Stimulated activated CD8-positive, alpha-beta memory T cell treated with anti-CD3 and anti-CD28 coated beads, Interleukin-12 subunit alpha, Interleukin-12 subunit beta, amount 100 ng/mL, for 24 hours (primary cell): Measurements from ENCODE around the gene DPYSL3.

Experiments
- DNase-seq: peaks from one replicate; pipeline ENCODE4 v3.0.0-alpha.2; 2020; ENCODE audit errors: extremely low read depth

DPYSL3 gene

GRCh38 chr5:147439254-147439653 lies 70.6 kb downstream of the DPYSL3 start:
- DNase-seq = no peak

GRCh38 chr5:147437161-147437596 lies 72.7 kb downstream of the DPYSL3 start:
- DNase-seq = no peak

GRCh38 chr5:147436596-147436995 lies 73.3 kb downstream of the DPYSL3 start:
- no peak for DNase-seq

DNA sequence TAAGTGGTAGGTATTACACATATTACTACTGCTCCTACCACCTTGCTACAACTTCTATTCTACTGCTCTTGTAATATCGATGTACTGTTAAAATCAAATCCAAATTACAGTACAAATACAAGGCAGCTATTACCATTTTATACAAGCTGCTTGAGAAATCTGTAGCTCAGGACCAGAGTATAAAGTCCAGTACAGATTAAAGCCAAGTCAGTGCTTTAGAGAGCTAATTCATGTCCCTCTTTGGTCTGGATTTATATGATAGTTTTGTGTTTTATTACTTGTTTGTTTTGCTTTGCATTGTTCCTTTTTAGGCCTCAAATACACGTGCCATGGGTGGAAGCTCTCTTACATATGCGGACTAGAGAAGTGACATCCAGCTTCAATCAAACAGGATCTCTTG lies 75.8 kb downstream of the DPYSL3 start:
- DNase-seq = no peak

DNA sequence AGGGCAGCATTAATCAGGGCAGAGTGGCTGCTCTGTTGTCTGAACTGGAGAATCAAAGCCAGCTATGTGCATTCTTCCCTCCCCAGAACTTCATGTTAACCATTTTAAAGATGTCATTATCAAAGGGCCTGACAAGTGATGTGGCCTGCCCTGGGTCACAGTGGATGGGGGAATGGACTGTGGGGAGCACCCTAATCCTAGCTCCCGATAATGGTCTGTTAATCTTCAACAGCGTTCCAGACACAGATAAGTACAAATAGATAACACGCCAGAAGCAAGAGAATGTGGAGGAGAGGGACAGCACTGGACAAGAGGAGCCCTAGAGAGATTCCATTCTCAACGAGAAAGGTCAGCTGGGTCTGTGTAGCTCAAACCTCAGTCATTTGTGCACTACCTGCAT lies 77.5 kb downstream of the DPYSL3 start:
- no peak for DNase-seq

DNA sequence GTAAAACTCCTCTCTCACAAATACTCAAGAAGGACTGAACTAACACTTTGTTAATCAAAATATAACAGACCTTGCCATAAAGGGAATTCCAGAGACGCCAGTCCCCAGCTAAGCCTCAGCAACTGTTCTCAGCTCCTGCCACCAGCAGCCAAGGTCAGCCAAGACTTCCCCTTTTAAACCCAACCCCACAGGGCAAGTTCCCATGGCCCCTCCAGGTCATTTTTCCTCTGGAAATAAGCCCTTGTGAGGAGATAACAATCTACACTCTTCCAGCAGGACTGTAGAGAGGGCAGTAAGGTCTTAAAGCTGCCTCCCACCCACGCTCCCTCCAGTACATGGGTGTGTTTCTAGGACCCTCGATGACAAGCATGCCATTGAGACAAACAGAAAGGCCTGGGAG lies 78.3 kb downstream of the DPYSL3 start:
- DNase-seq = no peak

DNA sequence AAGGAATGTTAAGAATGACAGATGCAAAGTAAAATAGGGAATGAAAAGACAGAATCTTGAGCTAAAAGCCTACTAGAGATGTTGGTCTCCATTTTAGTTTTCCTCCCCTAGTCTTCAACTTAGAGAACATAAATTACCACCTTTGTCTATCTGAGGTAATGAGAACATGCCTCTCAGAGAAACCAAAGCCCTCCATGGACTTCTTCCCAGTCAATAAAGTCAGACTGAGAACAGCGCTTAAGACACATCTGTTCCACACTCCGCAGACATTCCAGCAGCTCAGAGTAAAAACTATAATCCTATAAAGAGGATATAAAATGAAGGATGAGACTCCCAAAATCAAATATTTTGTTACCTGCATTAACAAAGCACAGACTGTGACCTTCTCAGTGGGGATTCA lies 79.2 kb downstream of the DPYSL3 start:
- no peak for DNase-seq

DNA sequence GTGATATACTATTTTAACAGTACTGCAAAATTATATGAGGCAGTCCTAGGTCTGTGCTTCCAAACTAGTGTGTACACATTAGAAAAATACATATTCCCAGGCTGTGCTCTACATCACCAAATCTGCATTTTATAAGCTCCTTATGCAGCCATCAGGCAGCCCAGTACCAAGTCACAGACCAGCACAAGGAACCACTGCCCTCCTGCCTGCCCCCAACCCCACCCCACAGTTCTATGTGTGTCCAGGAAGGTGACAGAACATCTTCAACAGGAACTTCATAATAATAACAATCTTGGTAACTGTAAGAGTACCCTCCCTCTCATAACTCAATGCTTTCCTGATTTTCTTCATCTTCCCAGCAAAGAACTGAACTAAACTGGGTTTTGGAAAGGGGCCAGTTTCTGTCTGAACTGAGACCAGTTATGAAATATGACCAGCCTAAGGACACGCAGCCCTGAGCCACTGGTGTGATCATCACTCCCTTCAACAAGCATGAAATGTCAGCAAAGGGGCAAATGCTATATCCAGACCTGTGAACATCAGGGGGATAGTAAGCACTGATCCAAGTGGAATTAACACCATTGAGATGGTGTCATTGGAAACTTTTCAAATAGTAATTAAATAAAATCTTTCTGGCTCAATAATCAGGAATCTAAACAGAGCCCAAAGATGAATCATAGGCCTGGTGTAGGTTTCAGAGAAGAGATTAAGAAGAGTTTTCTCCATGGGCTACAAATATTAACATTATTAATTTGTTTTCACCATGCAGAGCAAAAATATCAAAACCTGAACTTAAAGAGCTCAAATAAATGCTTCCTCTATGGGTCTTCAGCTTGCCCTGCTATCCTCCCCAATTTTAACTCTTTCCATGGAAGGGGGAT lies 82.1 kb downstream of the DPYSL3 start:
- DNase-seq = no peak

- no peak for DNase-seq
Measured at GRCh38 chr5:147426640-147427327, 83.1 kb downstream of the DPYSL3 start.

DNA sequence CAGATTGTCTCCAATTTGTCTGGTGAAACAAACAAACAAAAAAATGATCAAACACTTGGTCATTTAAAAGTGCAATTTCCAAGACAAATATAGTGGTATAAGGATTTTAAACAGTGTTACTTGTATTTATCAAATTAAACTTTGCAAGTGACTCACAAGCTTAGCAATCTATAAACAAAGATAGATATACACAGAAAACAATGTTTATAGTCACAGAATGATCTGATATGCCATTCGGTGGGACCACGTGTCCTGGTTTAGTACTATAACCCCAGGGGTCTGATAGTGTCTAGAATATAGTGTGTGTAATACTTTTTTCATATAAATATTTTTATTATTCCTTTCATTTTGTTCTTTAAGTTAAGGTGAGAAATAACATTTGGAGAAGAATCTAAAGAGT lies 91.3 kb downstream of the DPYSL3 start:
- no peak for DNase-seq

GRCh38 chr5:147417135-147417813 lies 92.6 kb downstream of the DPYSL3 start:
- DNase-seq = no peak

DNA sequence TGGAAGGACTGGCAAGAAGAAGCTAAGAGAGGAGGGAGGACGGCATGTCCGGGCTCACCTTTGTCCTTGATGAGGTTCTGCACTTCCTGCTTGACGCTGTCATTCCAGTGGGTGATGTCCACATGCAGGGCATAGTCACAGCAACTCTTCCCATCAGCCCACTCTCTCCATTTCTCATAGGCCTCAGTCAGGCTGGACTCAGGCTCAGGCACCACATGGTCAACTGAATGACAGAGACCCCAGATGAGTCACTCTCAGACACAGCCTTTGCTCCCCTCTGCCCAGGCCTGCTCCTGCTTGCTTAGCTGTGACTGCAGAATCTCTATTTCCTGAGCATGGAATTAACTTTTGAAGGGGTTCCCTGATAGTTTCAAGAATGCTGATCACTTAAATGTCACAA lies 94.2 kb downstream of the DPYSL3 start:
- no peak for DNase-seq

- no peak for DNase-seq
Measured at GRCh38 chr5:147413266-147413665, 96.6 kb downstream of the DPYSL3 start.

DNA sequence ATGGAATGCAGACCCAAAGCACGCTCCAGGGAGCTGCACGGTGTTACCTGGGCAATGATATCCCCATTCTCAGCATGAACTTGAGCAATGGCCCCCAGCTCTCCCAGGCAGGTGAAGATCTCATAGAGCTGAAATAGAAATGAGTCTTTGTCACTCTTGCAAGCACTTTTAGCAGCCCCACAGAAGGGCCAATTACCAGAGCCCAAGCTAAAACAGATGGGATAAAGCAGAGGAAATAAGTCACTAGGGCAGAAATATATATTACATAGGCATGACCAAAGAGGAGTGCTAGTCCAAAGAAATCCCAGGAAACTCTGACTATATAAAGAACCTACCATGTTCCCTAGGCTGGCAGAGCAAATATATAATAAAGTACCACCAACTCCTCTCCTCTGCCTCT lies 97.3 kb downstream of the DPYSL3 start:
- DNase-seq = no peak

DNA sequence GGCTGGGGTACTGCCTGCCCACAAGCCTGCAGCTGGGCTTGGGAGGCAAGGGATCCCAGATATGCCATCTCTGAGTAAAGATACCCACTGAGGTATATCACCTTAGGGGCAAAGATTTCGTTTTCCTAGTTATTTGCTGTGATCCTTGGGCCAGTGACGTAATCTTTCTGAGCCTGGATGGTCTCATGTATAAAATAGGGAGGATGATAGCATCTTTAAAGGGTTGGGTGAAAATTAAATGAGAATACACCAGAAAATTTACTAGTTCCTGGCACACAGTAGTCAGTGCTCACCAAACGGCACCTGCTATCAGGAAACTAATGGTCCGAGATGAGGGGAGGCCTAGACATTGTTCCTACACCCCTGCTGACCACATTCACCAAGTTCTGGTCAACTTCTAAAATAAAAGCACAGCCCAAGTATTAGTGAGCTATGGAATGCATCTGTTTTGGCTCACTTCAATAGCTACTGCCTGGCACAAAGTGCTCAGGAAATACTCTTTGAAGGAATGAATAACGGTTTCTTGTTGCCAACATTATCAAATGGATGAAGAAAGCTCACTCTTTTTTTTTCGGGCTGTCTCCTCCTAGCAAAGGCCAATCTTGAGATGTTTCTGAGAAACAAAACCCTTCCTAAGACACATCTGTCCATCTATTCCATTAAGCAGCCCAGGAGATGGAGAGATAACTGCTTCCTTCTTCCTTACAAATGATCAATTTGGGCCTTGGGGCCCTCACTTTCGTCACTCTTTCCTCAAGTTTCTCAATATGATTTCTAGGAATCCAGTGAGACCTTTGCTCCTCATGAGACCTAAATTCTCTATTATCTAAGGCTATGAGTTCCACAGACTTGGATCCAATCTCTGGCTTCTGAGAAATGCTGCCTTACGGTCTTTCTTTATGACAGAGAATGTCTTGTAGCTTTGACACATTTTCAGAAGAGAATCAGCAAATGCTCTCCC lies 98.2 kb downstream of the DPYSL3 start:
- DNase-seq = no peak

GRCh38 chr5:147410496-147411358 lies 99.1 kb downstream of the DPYSL3 start:
- DNase-seq = no peak

- no peak for DNase-seq
Measured at GRCh38 chr5:147408980-147409379, 100.9 kb downstream of the DPYSL3 start.

DNA sequence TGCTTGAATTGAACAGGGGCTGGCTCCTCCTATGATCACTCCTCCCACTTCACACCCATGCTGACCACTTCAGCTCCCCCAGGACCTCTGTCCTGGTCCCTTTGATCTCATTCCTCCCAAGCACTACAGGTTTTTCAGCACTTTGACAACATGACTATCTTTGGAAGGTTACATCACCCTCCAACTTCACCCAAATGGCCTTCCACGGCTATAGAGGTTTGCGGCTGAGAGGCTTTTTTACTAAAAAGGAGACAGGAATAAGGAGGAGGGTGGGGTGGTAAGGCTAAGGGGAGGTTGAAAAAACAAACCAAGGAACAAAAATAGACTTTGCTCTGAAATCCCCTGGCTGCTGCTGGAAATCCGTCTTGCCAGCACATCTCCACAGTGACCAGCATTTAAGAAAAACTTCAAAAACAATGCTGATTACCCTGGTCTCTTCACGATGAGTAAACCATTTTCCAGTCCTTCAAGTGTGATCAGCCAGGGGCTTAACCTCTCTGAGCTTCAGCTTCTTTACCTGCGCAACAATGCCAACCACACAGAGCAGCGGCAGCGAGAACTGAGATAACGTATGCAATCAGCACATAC lies 102.7 kb downstream of the DPYSL3 start:
- no peak for DNase-seq

GRCh38 chr5:147406636-147407035 lies 103.2 kb downstream of the DPYSL3 start:
- DNase-seq = no peak

DNA sequence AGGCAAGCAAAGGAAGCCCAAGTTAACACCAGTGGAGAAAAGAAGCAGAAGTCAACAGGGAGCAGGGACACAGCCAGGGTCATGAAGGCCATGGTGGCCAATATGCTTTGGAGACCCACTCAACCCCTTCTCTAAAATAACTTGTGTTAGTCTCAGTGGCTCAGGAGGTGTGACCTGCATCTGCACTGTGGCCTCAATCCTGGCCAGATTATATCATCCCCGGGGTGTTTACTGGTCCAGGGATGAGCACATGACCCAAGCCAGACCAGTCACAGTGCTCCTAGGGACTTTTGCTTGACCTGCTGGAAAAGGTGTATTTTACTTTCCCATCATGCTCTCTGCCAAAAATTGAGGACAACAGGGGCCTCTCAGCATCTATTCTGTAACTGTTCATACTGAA lies 105.2 kb downstream of the DPYSL3 start:
- DNase-seq = no peak
